OCI-LY1 (cell line): ENCODE measurements around the gene ANKRA2.

Source experiments
- H2AFZ ChIP-seq: fragments of 200-600 bp; sonication (generic), shearing (Covaris generic); 2 replicates; pipeline ENCODE4 v1.6.0; 2014; ENCODE audit warnings: antibody characterized with exemption, mild to moderate bottlenecking, low read length
- H3F3A ChIP-seq: fragments of 200-600 bp; sonication (generic), shearing (Covaris generic); 2 replicates; pipeline ENCODE4 v1.6.0; 2014; ENCODE audit warnings: mild to moderate bottlenecking, antibody characterized with exemption, low read length, moderate library complexity; ENCODE audit not compliant: insufficient read depth
- H3K27ac ChIP-seq: fragments of 200-600 bp; sonication (generic); 2 replicates; pipeline ENCODE4 v1.5.1; 2014; ENCODE audit warnings: low read length, mixed run types, mild to moderate bottlenecking, low read depth; ENCODE audit not compliant: poor library complexity, severe bottlenecking
- H3K27me3 ChIP-seq: fragments of 200-600 bp; sonication (generic); 2 replicates; pipeline ENCODE4 v1.6.0; 2014; ENCODE audit warnings: antibody characterized with exemption, mild to moderate bottlenecking, low read length, moderate library complexity; ENCODE audit not compliant: insufficient read depth
- H3K36me3 ChIP-seq: fragments of 200-600 bp; sonication (generic); 2 replicates; pipeline ENCODE4 v1.6.1; 2014; ENCODE audit warnings: mild to moderate bottlenecking, antibody characterized with exemption, low read length, moderate library complexity, mixed read lengths; ENCODE audit not compliant: insufficient read depth
- H3K4me1 ChIP-seq: fragments of 200-600 bp; sonication (generic); 2 replicates; pipeline ENCODE4 v1.5.1; 2014; ENCODE audit warnings: mild to moderate bottlenecking, low read length, moderate library complexity; ENCODE audit not compliant: insufficient read depth, severe bottlenecking
- H3K4me2 ChIP-seq: fragments of 200-600 bp; sonication (generic), shearing (Covaris generic); 2 replicates; pipeline ENCODE4 v1.6.1; 2014; ENCODE audit warnings: low read length
- H3K4me3 ChIP-seq: fragments of 200-600 bp; sonication (generic); 2 replicates; pipeline ENCODE4 v1.5.1; 2014; ENCODE audit warnings: low read length, low read depth, mild to moderate bottlenecking, mixed read lengths; ENCODE audit not compliant: poor library complexity, severe bottlenecking
- H3K79me2 ChIP-seq: fragments of 200-600 bp; shearing (Covaris generic); 2 replicates; pipeline ENCODE4 v1.6.1; 2016; ENCODE audit warnings: mixed run types, low read length, mixed read lengths; ENCODE audit not compliant: insufficient read depth
- H3K9ac ChIP-seq: fragments of 200-600 bp; sonication (generic), shearing (Covaris generic); 2 replicates; pipeline ENCODE4 v1.6.1; 2014; ENCODE audit warnings: mild to moderate bottlenecking, low read length, mixed read lengths
- H3K9me2 ChIP-seq: fragments of 200-600 bp; sonication (generic), shearing (Covaris generic); 2 replicates; pipeline ENCODE4 v1.6.1; 2014; ENCODE audit warnings: low read depth, mild to moderate bottlenecking, low read length, mixed read lengths
- H3K9me3 ChIP-seq: fragments of 200-600 bp; shearing (Covaris generic); 2 replicates; pipeline ENCODE4 v1.6.1; 2014; ENCODE audit warnings: low read length, mixed read lengths
- H4K20me1 ChIP-seq: fragments of 200-600 bp; sonication (generic), shearing (Covaris generic); 2 replicates; pipeline ENCODE4 v1.6.0; 2016; ENCODE audit warnings: mild to moderate bottlenecking, low read length; ENCODE audit not compliant: insufficient read depth
- EZH2 ChIP-seq: fragments of 200-600 bp; sonication (generic), shearing (Covaris generic); IDR thresholded peaks from 2 replicates; pipeline ENCODE4 v1.8.0; 2017; ENCODE audit warnings: borderline replicate concordance, mixed run types, mild to moderate bottlenecking, antibody characterized with exemption, low read length, moderate library complexity, mixed read lengths
- TF ChIP-seq, protein P1 (sequence below): fragments of 200-600 bp; sonication (generic), shearing (Covaris generic); IDR thresholded peaks from 2 replicates; pipeline ENCODE4 v1.5.1; 2017; ENCODE audit warnings: mild to moderate bottlenecking, antibody characterized with exemption, low read length, moderate library complexity, mixed read lengths

The ANKRA2 gene

DNA sequence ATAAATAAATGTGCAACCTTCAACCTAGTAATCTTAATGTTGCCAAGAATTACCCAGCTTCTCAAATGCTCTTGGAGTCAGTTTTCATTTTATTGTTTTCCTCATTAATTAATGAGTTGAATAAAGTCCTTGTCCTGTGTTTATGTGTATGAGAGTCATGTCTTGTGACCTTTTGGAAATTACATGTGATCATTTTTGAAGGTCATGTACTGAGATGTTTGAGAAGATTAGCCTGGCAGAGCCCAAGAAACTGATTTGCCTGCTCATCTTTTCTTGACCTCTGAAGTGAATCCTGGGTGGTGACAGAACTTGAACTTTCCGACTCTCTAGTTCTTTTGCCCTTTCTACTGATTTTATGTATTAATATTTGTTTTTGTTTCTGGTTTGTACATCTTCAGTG lies 15.4 kb downstream of the ANKRA2 start:
- no peak overlapping the region for H3K4me3 ChIP-seq
- no peaks in the 10 kb centered on the region for H3F3A ChIP-seq
- H3K9me2 ChIP-seq, result no peaks in the 10 kb centered on the region
- peaks cover 10% of the 10 kb centered on the region; the same call in 1 of the 2 replicates for H3K36me3 ChIP-seq
- H3K4me1 ChIP-seq, result no peaks in the 10 kb centered on the region
- H3K79me2 ChIP-seq, result no peaks in the 10 kb centered on the region
- H2AFZ ChIP-seq, result no peak overlapping the region
- no peaks in the 10 kb centered on the region for H3K27me3 ChIP-seq
- no peak overlapping the region for H3K27ac ChIP-seq
- H3K9me3 ChIP-seq, result no peaks in the 10 kb centered on the region
- TF ChIP-seq EZH2, result no peak
- TF ChIP-seq, protein P1, sequence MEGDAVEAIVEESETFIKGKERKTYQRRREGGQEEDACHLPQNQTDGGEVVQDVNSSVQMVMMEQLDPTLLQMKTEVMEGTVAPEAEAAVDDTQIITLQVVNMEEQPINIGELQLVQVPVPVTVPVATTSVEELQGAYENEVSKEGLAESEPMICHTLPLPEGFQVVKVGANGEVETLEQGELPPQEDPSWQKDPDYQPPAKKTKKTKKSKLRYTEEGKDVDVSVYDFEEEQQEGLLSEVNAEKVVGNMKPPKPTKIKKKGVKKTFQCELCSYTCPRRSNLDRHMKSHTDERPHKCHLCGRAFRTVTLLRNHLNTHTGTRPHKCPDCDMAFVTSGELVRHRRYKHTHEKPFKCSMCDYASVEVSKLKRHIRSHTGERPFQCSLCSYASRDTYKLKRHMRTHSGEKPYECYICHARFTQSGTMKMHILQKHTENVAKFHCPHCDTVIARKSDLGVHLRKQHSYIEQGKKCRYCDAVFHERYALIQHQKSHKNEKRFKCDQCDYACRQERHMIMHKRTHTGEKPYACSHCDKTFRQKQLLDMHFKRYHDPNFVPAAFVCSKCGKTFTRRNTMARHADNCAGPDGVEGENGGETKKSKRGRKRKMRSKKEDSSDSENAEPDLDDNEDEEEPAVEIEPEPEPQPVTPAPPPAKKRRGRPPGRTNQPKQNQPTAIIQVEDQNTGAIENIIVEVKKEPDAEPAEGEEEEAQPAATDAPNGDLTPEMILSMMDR, result no peak
- H4K20me1 ChIP-seq, result no peaks in the 10 kb centered on the region
- no peak overlapping the region for H3K4me2 ChIP-seq
- H3K9ac ChIP-seq, result no peak overlapping the region

DNA sequence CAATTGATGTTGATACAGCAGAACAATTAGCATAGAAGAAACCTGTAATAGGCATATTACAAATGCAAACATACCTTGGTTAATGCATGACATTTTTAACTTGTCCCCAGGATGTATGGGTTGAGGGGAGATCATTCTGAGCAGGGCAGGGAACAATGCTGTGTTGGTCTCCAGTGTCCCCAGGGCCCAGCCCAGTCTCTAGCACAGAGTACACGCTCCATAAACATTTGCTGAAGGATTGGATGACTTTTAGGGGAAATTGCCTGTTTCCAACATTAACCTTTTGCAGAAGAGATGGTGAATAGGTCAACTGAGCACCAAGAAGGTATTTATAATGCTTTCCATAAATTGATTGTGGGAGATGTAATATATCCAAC lies 20.0 kb downstream of the ANKRA2 start:
- TF ChIP-seq, protein P1, result no peak
- no peak for TF ChIP-seq EZH2
- no peaks in the 10 kb centered on the region for H4K20me1 ChIP-seq
- H3K9me3 ChIP-seq, result no peaks in the 10 kb centered on the region
- no peaks in the 10 kb centered on the region for H3K9me2 ChIP-seq
- H2AFZ ChIP-seq, result no peak overlapping the region
- no peaks in the 10 kb centered on the region for H3K36me3 ChIP-seq
- no peak overlapping the region for H3K4me3 ChIP-seq
- H3F3A ChIP-seq, result no peaks in the 10 kb centered on the region
- H3K27ac ChIP-seq, result no peak overlapping the region
- no peaks in the 10 kb centered on the region for H3K4me1 ChIP-seq
- H3K79me2 ChIP-seq, result no peaks in the 10 kb centered on the region
- no peaks in the 10 kb centered on the region for H3K27me3 ChIP-seq
- H3K9ac ChIP-seq, result no peak overlapping the region
- H3K4me2 ChIP-seq, result no peak overlapping the region

DNA sequence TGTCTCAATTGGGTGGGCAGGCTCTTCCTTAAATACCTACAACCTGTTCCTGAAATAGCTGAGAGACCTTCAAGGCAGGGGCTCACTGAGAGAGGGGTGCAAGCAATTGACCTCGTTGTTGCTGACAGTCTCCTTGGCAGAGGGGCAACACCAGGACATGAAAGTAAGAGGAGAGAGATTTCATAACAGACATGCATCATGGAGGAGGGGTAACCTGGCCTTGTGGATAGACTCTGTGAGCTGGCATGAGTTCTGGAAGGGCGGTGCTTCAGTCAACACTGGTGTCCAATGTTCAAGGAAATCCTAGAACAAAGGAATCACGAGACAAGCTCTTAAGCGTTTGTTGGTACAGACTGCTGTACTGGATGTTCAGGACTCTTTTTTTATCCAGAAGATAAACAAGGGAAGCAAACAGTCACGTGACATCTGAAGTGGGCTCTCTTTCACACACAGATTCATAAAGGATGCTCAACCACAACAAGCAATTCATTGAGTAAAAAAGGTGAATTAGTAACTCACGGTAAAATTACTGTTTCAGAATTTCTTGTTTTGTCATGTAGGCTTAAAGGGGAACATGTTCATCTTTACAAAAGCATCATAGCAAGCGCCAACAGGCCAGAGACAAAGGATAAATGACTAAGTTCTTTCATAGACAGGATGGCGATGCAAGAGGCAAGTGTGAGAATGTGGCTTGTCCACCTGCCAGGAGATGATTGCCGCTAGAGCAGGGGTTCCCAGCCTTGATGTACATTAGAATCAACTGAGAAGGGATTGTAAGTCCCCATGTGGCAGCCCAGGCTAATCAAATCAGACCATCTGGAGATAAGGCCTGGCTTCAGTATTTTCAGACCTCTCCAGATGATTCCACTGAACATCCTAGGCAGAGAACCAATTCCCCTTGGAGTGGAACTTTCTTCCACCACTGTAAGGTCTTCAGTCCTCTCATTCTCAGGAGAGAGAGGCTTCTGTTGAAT lies 20.7 kb downstream of the ANKRA2 start:
- H3K4me1 ChIP-seq, result no peaks in the 10 kb centered on the region
- no peaks in the 10 kb centered on the region for H3K9me2 ChIP-seq
- H3K27ac ChIP-seq, result no peak overlapping the region
- no peak for TF ChIP-seq EZH2
- TF ChIP-seq, protein P1, result no peak
- H3K27me3 ChIP-seq, result no peaks in the 10 kb centered on the region
- no peaks in the 10 kb centered on the region for H3F3A ChIP-seq
- no peaks in the 10 kb centered on the region for H3K9me3 ChIP-seq
- H2AFZ ChIP-seq, result no peak overlapping the region
- H3K36me3 ChIP-seq, result no peaks in the 10 kb centered on the region
- no peak overlapping the region for H3K4me2 ChIP-seq
- H3K4me3 ChIP-seq, result no peak overlapping the region
- H4K20me1 ChIP-seq, result no peaks in the 10 kb centered on the region
- H3K79me2 ChIP-seq, result no peaks in the 10 kb centered on the region
- no peak overlapping the region for H3K9ac ChIP-seq
